GM12878 (cell line): Measurements from ENCODE around the gene EPHA8. TPM values are rescaled to one million over a fixed set of nuclear protein-coding genes. Genes with fewer than 3 reads are reported as not detected.

Source experiments
- ATAC-seq: fragments of 200-7000 bp; cut with Tn5 transposase; 3 replicates; pipeline ENCODE4 v1.9.1; 2020; ENCODE audit warnings: mild to moderate bottlenecking, moderate library complexity
- BruUV-seq: library from RNA; stranded (reverse); fragments of 400-500 nt; replicated peaks from 2 replicates; lab custom pipeline; 2021; lab: Mats Ljungman, UMichigan
- CTCF ChIA-PET: fragments of 300-600 bp; sonication (Branson Sonifier 250); formaldehyde crosslinking; extraction: SDS; loops from one replicate; lab custom pipeline; 2021; ENCODE audit warnings: inconsistent platforms; lab: Yijun Ruan, JAX
- POLR2A ChIA-PET: fragments of 350-600 bp; formaldehyde crosslinking; extraction: SDS; loops from one replicate; lab custom pipeline; 2021; ENCODE audit warnings: inconsistent platforms; lab: Charles Lee
- RAD21 ChIA-PET: fragments of 300-600 bp; sonication (Branson Sonifier 250); formaldehyde crosslinking; loops from one replicate; lab custom pipeline; 2023; ENCODE audit warnings: antibody characterized with exemption; ENCODE audit not compliant: unreplicated experiment; lab: Charles Lee
- SMC1A ChIA-PET: fragments of 300-600 bp; sonication (Branson Sonifier 250); formaldehyde crosslinking; loops from one replicate; lab custom pipeline; 2023; ENCODE audit not compliant: unreplicated experiment, uncharacterized antibody; lab: Charles Lee
- DNase-seq: peaks from one replicate; pipeline ENCODE4 v3.0.0-alpha.2; 2011; ENCODE audit warnings: low read depth, low spot score
- FAIRE-seq: peaks from 3 replicates; lab custom pipeline; 2011; peaks lifted over from hg19 to GRCh38; lab: Jason Lieb, UNC
- H2AFZ ChIP-seq: 2 replicates; pipeline ENCODE4 v1.6.0; 2011; ENCODE audit warnings: low read depth, low read length, control low read depth; ENCODE audit not compliant: control insufficient read depth
- H3K27ac ChIP-seq: 2 replicates; pipeline ENCODE4 v1.5.1; 2011; ENCODE audit warnings: control low read depth; ENCODE audit not compliant: control insufficient read depth, insufficient read depth
- H3K27me3 ChIP-seq, 2 experiments: replicated peaks in 1 of 2; 2 replicates each; pipeline versions ENCODE4 v1.6.0 to v1.6.1; 2011; ENCODE audit warnings: low read length in 1 of 2; ENCODE audit not compliant: control insufficient read depth in 2 of 2, insufficient read depth in 2 of 2
- H3K36me3 ChIP-seq, 2 experiments: 2 replicates each; pipeline ENCODE4 v1.5.1; 2011; ENCODE audit warnings: low read length in 1 of 2; ENCODE audit not compliant: control insufficient read depth in 2 of 2, insufficient read depth in 2 of 2
- H3K4me1 ChIP-seq: 2 replicates; pipeline ENCODE4 v1.6.1; 2011; ENCODE audit warnings: mild to moderate bottlenecking, low read length, moderate library complexity, mixed read lengths; ENCODE audit not compliant: control insufficient read depth, insufficient read depth
- H3K4me2 ChIP-seq: 2 replicates; pipeline ENCODE4 v1.6.0; 2011; ENCODE audit warnings: control low read depth; ENCODE audit not compliant: control insufficient read depth, insufficient read depth
- H3K4me3 ChIP-seq: fragments of 200-600 bp; sonication (generic); 2 replicates; pipeline ENCODE4 v1.5.1; 2016
- H3K79me2 ChIP-seq: 2 replicates; pipeline ENCODE4 v1.6.0; 2011; ENCODE audit warnings: low read length; ENCODE audit not compliant: control insufficient read depth, insufficient read depth
- H3K9ac ChIP-seq: 2 replicates; pipeline ENCODE4 v1.8.0; 2011; ENCODE audit warnings: low read length, control low read depth, mixed read lengths; ENCODE audit not compliant: control insufficient read depth, insufficient read depth
- H3K9me3 ChIP-seq: replicated peaks from 3 replicates; pipeline ENCODE4 v1.5.1; 2011; ENCODE audit warnings: mild to moderate bottlenecking, low read length; ENCODE audit not compliant: control insufficient read depth, insufficient read depth
- H4K20me1 ChIP-seq: 2 replicates; pipeline ENCODE4 v1.6.0; 2011; ENCODE audit not compliant: control insufficient read depth, insufficient read depth
- ATF2 ChIP-seq: IDR thresholded peaks from 2 replicates; pipeline ENCODE4 v1.6.1; 2012; ENCODE audit warnings: low read length, inconsistent platforms
- BACH1 ChIP-seq: fragments of 450-650 bp; IDR thresholded peaks from 2 replicates; pipeline ENCODE4 v1.6.1; 2017; ENCODE audit warnings: mild to moderate bottlenecking, borderline replicate concordance
- BCL11A ChIP-seq: IDR thresholded peaks from 2 replicates; pipeline ENCODE4 v1.6.1; 2011; ENCODE audit warnings: low read depth, low read length
- EGR1 ChIP-seq, 2 experiments: IDR thresholded peaks; 1 replicate in 1 of 2; 2 replicates in 1 of 2; pipeline ENCODE4 v1.6.1; 2011 to 2012; ENCODE audit warnings: low read depth in 2 of 2, low read length in 2 of 2, borderline replicate concordance in 1 of 2, mild to moderate bottlenecking in 1 of 2, moderate library complexity in 1 of 2
- NFXL1 ChIP-seq: fragments of 450-650 bp; IDR thresholded peaks from 2 replicates; pipeline ENCODE4 v1.6.1; 2017; ENCODE audit warnings: antibody characterized with exemption, mild to moderate bottlenecking, borderline replicate concordance
- NFYB ChIP-seq: IDR thresholded peaks from 2 replicates; pipeline ENCODE4 v1.6.1; 2011; ENCODE audit warnings: low read depth, mild to moderate bottlenecking, low read length, improper control_type of control experiment, moderate library complexity; ENCODE audit not compliant: insufficient read depth
- NR2C2 ChIP-seq: IDR thresholded peaks from 2 replicates; pipeline ENCODE4 v1.6.1; 2011; ENCODE audit warnings: borderline replicate concordance, low read depth; ENCODE audit not compliant: control insufficient read depth, insufficient read length
- NR2F1 ChIP-seq: fragments of 450-650 bp; conservative IDR thresholded peaks from 2 replicates; pipeline ENCODE4 v1.6.1; 2017; ENCODE audit warnings: mild to moderate bottlenecking
- NRF1 ChIP-seq: conservative IDR thresholded peaks from 2 replicates; pipeline ENCODE4 v1.6.1; 2011; ENCODE audit warnings: mild to moderate bottlenecking, low read depth, low read length, improper control_type of control experiment
- PBX3 ChIP-seq: IDR thresholded peaks from 2 replicates; pipeline ENCODE4 v1.6.1; 2011; ENCODE audit warnings: mild to moderate bottlenecking, low read depth, low read length, moderate library complexity; ENCODE audit not compliant: insufficient replicate concordance
- RAD21 ChIP-seq: IDR thresholded peaks from 2 replicates; pipeline ENCODE4 v1.6.1; 2011; ENCODE audit warnings: mild to moderate bottlenecking, low read depth, low read length, moderate library complexity; ENCODE audit not compliant: insufficient read depth
- SIN3A ChIP-seq: IDR thresholded peaks from 2 replicates; pipeline ENCODE4 v1.6.1; 2012; ENCODE audit warnings: low read depth, low read length, improper control_type of control experiment
- SREBF1 ChIP-seq: IDR thresholded peaks from 2 replicates; pipeline ENCODE4 v1.6.1; 2012; ENCODE audit warnings: mild to moderate bottlenecking, low read length
- TBL1XR1 ChIP-seq: IDR thresholded peaks from 2 replicates; pipeline ENCODE4 v1.6.1; 2012; ENCODE audit warnings: low read depth, low read length, improper control_type of control experiment
- ZNF207 ChIP-seq: fragments of 450-650 bp; IDR thresholded peaks from 2 replicates; pipeline ENCODE4 v1.6.1; 2014; ENCODE audit warnings: antibody characterized with exemption, mild to moderate bottlenecking, borderline replicate concordance
- WGBS: methylation state at CpG from one replicate; pipeline ENCODE4 v1.1.6; 2016; ENCODE audit warnings: low lambda C conversion rate; ENCODE audit not compliant: insufficient replicate concordance, insufficient coverage; ENCODE audit errors: missing lambda C conversion rate; 5-methylcytosine and 5-hydroxymethylcytosine counted together
- in situ Hi-C: fragments of 300-500 bp; cut with MboI; formaldehyde crosslinking; loops from 9 replicates; pipeline ENCODE4 v1.14.3; 2018; ENCODE audit warnings: mixed read lengths
- intact Hi-C: fragments of 100-400 bp; cut with micrococcal nuclease; formaldehyde crosslinking; loops from one replicate; pipeline ENCODE4 v1.14.2; 2022; ENCODE audit not compliant: unreplicated experiment
- polyA plus RNA-seq, 11 experiments: library from polyadenylated mRNA; depleted of rRNA in 4 of 11; unstranded in 6 of 11; stranded (reverse) in 5 of 11; fragments of >200 nt; fragmentation: Nextera tagmentation in 4 of 11; fragmentation: Illumina TruSeq in 1 of 11; extraction: Ambion mirVana in 4 of 11; extraction: Trizol in 1 of 11; gene quantifications; 1 replicate in 1 of 11; 2 replicates in 10 of 11; pipeline versions ENCODE4 v1.2.1 to v1.2.3, GENCODE V29; 2011 to 2016; ENCODE audit warnings: inconsistent platforms in 2 of 11, missing spikeins in 2 of 11, low read depth in 1 of 11
- total RNA-seq, 4 experiments: library from RNA; depleted of rRNA in 3 of 4; stranded (reverse); fragments of >200 nt in 3 of 4; fragmentation: Illumina TruSeq in 1 of 4; extraction: Trizol in 1 of 4; gene quantifications; 2 replicates each; pipeline versions ENCODE4 v1.2.1 to v1.2.3, GENCODE V29; 2013 to 2021

Gene EPHA8
- total and polyA plus RNA-seq, 10 of the 15 experiments (the other 5 are each of a cell fraction or from before 2014, with no cell fraction given): not detected

- no peaks in the 10 kb centered on the region for H3K4me1 ChIP-seq
- no peak for ATAC-seq
- H3K9me3 ChIP-seq: no peaks in the 10 kb centered on the region
- no peak overlapping the region for H2AFZ ChIP-seq
- ChIA-PET SMC1A (no interaction called here), RAD21 (no interaction called here), POLR2A (no interaction called here), CTCF (interaction anchor here (1.2 kb wide), 1 partner anchor 379 kb away, joined by 3 read pairs; no protein-coding TSS in a partner anchor)
- in situ Hi-C loops (no loop called here), intact Hi-C loops (no loop called here)
- BruUV-seq: no TSS peak
- 46% methylated on average over 17 of the region's 17 CpGs for WGBS
- no peaks in the 10 kb centered on the region for H3K36me3 ChIP-seq
- H3K4me3 ChIP-seq: no peak overlapping the region
- H3K9ac ChIP-seq: no peak overlapping the region
- TF ChIP-seq TBL1XR1: no peak
- no peak for TF ChIP-seq ZNF207
- no peak for TF ChIP-seq NRF1
- TF ChIP-seq NR2C2: no peak
- no peak for TF ChIP-seq EGR1 (IDR thresholded peaks at IDR 0.05; ENCODE audit: borderline replicate concordance in 1 of 2, low read depth in 2 of 2, low read length in 2 of 2)
- TF ChIP-seq RAD21: no peak
- no peak for TF ChIP-seq BACH1
- no peak for TF ChIP-seq SREBF1
- TF ChIP-seq NR2F1: no peak
- H3K79me2 ChIP-seq: no peaks in the 10 kb centered on the region
- DNase-seq: no peak
- no peaks in the 10 kb centered on the region for H4K20me1 ChIP-seq
- FAIRE-seq: no peak
- H3K27me3 ChIP-seq: peaks cover 2 to 6% of the 10 kb centered on the region in 2 experiments
- no peak overlapping the region for H3K27ac ChIP-seq
- H3K4me2 ChIP-seq: no peak overlapping the region
These were observed 11.7 kb upstream of the EPHA8 start for GRCh38 chr1:22551591-22551990.

- Histone ChIP-seq H3K4me3 (no peak overlapping the region), H3K27ac (no peak overlapping the region), H3K4me2 (no peak overlapping the region), H4K20me1 (no peaks in the 10 kb centered on the region), H3K79me2 (no peaks in the 10 kb centered on the region), H3K9me3 (no peaks in the 10 kb centered on the region), H3K36me3 (no peaks in the 10 kb centered on the region), H3K9ac (no peak overlapping the region), H3K4me1 (no peaks in the 10 kb centered on the region), H2AFZ (no peak overlapping the region), H3K27me3 (peaks cover 2 to 9% of the 10 kb centered on the region in 2 experiments)
- ChIA-PET CTCF (interaction anchor here (1.2 kb wide), 1 partner anchor 379 kb away, joined by 3 read pairs; no protein-coding TSS in a partner anchor), RAD21 (no interaction called here), POLR2A (no interaction called here), SMC1A (no interaction called here)
- DNase-seq: no peak
- ATAC-seq: no peak
- intact Hi-C loops: no loop called here
- in situ Hi-C loops: no loop called here
- BruUV-seq: no TSS peak
- no peak for FAIRE-seq
- 10% methylated on average over 5 of the region's 5 CpGs for WGBS
- TF ChIP-seq EGR1 (IDR thresholded peaks at IDR 0.05; ENCODE audit: borderline replicate concordance in 1 of 2, low read depth in 2 of 2, low read length in 2 of 2) (no peak), NFXL1 (no peak), ATF2 (no peak), PBX3 (no peak), BACH1 (no peak), NFYB (no peak), SIN3A (no peak), BCL11A (no peak)
These were observed 11.3 kb upstream of the EPHA8 start for GRCh38 chr1:22552021-22552420.
